Measurements from ENCODE around the gene AADACL2.
"Not testable (repeated sequence)": the region's sequence is repeated elsewhere in the genome, so short reads cannot be mapped to it uniquely, and the experiment has no call there.

Gene AADACL2

DNA sequence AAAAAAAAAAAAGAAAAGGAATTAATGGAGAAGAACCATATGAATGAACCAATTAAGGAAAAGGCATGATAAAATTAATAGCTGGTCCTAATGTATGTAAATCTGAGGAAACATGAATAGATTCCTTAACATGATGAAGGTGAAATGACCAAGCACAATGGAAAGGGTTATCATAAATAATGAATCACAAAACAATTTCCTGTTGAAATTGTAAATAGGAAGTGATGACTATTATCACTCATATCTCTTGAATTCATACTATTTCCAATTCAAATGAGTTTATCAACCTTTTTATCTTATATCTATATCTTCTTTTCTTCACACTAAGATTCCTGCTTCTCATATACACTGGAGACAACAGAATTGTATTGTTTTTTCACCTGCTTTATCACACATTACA lies 32.0 kb downstream of the AADACL2 start:
- no peak for DNase-seq

- DNase-seq = no peak
Measured at GRCh38 chr3:151766454-151766853, 32.7 kb downstream of the AADACL2 start.

DNA sequence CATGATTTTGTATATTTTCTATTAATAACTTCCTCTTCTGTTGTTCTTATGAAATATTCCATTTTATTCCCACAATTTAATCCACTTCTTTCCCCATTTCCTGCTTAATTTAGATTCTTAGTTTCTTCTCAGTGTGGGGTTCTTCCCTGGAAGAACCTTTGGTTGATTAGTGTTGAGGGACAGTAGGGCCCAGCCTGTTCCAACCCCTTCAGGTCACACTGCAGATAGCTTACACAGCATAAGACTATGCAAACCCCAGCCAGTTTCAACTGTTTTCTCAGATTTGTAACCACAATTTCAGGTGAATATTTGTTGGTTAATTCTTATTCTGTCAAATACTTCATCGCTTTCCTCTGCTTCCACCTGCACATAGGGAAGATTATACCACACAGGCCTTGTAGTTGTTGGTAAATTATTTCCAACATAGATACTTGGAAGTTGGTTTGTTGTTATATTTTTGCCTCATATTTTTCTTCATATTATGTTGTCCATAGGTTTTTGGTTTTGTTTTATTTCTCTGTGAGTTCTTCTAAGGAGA lies 34.7 kb downstream of the AADACL2 start:
- no peak for DNase-seq

DNA sequence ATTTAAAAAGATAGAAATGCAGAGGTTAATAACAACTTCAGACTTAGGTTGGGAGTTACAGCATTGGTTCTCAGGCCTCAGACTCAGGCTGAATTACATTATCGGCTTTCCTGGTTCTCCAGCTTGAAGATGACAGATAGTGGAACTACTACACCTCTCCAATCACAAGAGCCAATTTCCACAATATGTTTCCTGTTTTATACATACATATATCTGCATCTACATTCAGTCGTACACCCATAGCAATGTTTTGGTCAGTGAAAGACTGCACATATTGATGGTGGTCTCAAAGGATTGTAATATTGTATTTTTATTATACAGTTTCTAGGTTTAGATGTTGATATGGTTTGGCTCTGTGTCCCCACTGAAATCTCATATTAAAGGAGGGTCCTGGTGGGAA lies 35.4 kb downstream of the AADACL2 start:
- no peak for DNase-seq

DNA sequence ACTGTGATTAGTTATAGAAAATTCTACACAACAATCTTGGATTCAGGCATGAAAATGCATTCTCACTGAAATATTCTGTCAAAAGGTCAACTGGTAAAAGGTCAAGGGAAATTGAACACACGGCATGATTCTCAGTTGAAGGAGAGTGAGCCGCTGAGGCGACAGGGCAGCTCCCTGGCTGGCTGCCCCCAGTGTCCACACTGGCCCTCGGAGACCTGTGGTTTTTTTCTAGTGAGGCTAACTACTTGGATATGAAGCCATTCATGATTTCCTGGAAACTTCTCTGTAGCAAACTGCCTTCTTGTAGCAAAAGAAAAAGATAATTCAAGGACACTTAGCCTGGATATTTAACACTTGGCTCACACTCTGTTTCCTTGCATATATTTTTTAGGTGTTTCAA lies 37.2 kb downstream of the AADACL2 start:
- peak in 1 of 56 donors; percentile 1 for DNase-seq

GRCh38 chr3:151772825-151773480 lies 39.2 kb downstream of the AADACL2 start:
- DNase-seq = no peak

DNA sequence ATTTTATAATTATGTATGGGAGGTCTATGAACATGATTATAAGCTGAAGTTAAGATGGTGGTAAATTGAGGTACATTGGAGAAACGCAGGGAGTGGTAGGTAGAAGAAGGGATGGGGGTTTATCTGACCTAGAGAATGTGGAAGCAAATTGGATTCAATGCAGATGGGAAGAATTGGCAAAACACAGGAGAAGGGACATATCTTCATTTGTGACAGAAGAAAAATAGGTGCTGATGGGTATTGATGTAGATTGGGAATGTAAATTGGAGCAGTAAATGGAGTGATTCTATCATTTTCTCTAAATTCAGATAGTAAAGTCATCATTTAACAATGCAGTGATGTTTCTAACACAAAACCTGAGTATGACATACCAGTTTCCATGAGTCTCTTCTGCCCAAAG lies 40.5 kb downstream of the AADACL2 start:
- no peak for DNase-seq

DNA sequence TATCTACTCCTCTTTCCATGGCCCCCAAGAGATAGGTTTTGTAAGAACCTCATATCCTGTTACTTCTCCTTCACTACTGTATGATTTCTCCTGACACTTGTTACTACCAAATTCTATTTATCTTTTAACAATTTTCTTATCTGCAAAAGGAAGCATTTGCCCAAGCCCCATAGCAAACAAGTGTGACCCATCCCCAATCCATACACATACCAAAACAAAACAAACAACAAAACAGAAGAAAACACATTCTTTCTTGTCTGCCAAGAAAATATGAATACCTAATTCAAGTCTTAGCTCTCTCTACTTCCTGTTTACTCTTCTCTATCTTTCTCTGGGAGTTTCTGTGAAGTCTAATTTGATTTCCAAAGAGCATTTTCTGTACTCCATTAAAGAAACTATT lies 41.2 kb downstream of the AADACL2 start:
- DNase-seq = no peak

- DNase-seq = no peak
Measured at GRCh38 chr3:151775314-151776258, 41.9 kb downstream of the AADACL2 start.

DNA sequence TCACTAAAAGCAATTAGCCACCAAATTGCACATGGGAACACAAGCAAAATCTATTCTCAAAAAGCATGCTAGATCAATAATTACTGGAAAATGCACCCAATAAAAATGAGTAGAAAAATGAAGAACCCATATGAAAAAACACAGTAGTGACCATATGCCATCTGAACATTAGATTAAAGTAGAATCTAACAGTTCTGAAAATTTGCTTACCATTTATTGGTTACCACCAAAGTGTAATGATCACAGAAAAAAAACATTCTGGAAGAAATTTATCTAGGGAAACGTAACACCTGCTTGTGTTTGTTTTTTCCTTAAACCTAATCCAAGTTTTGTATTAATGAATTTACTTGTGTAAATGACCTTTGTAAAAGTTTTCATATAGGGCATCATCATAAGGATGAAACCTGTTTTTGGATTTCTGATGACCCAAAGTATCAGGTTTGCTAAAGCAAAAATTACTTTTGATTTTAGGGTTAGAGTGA lies 42.6 kb downstream of the AADACL2 start:
- no peak for DNase-seq

- no peak for DNase-seq
Measured at GRCh38 chr3:151777880-151778279, 44.2 kb downstream of the AADACL2 start.

- DNase-seq = no peak
Measured at GRCh38 chr3:151787626-151788025, 53.9 kb downstream of the AADACL2 start.

DNA sequence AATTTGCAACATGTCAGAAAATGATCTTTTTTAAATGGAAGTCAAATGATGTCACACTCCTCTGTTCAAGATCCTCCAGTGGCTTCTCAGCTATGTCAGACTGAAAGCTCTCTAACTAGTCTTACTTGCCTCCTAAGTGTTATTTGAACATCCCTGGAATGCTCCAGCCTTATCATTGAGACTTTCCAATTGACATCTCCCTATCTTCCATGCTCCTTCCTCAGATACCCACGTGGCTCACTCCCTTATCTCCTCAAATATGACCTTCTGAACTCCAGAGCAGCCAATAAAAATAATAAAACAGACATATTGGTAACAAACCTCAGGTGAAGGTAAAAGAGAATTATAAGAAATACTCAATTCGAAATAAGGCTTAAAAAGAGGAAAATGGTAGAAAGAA lies 54.7 kb downstream of the AADACL2 start:
- no peak for DNase-seq

- DNase-seq = no peak
Measured at GRCh38 chr3:151789853-151790463, 56.2 kb downstream of the AADACL2 start.

- DNase-seq = not testable (repeated sequence)
Measured at GRCh38 chr3:151790763-151791162, 57.0 kb downstream of the AADACL2 start.

GRCh38 chr3:151792411-151792810 lies 58.7 kb downstream of the AADACL2 start:
- no peak for DNase-seq

- no peak for DNase-seq
Measured at GRCh38 chr3:151793636-151794035, 59.9 kb downstream of the AADACL2 start.

DNA sequence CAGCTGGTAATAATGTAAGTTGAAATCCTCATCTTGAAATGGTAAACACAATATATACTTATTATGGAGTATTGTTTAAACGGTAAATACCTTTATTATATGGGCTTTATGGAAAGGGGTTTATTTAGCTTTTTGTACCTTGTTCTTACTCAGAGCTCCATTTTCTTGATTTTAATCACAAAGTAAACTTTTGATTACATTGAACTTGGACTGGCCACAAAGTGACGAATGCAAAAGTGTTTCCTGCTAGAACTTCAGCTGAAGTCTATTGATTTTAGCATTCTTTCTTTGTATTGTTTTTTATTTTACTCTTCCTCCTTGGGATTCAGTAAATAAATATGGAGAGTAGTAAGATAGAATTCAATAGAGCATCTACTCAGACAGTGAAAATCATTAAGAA lies 60.4 kb downstream of the AADACL2 start:
- DNase-seq = no peak

GRCh38 chr3:151795276-151795675 lies 61.5 kb downstream of the AADACL2 start:
- no peak for DNase-seq

GRCh38 chr3:151796105-151796680 lies 62.5 kb downstream of the AADACL2 start:
- DNase-seq = no peak

DNA sequence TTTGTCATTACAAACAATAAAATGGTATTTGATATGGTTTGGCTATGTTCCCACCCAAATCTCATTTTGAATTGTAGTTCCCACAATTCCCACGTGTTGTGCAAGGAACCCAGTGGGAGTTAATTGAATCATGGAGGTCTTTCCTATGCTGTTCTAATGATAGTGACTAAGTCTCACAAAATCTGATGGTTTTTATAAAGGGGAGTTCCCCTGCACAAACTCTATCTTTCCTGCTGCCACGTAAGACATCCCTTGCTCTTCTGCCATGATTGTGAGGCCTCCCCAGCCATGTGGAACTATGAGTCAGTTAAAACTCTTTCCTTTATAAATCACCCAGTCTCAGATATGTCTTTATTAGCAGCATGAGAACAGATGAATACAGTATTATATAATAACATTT lies 64.7 kb downstream of the AADACL2 start:
- no peak for DNase-seq

- DNase-seq = no peak
Measured at GRCh38 chr3:151800431-151800830, 66.7 kb downstream of the AADACL2 start.

Measured in nucleus accumbens (tissue), 56 donors.